G401 (cell line): ENCODE measurements around the gene LIPE. TPM values are rescaled to one million over a fixed set of nuclear protein-coding genes. Genes with fewer than 3 reads are reported as not detected.

Source experiments
- DNase-seq: peaks from one replicate; pipeline ENCODE4 v3.0.0-alpha.2; 2015; ENCODE audit warnings: low spot score
- in situ Hi-C: cut with HindIII; loops from 2 replicates; pipeline ENCODE4 v1.10.0; 2016; ENCODE audit warnings: low sequenced_read_pairs, mixed read lengths
- total RNA-seq: library from RNA; depleted of rRNA; stranded (reverse); fragments of >200 nt; shearing (Covaris generic); gene quantifications from 2 replicates; pipeline ENCODE4 v1.2.3, GENCODE V29; 2014; rRNA removed

The LIPE gene
- total RNA-seq, 1 experiment from 2014 or later: 29.0 TPM

DNA sequence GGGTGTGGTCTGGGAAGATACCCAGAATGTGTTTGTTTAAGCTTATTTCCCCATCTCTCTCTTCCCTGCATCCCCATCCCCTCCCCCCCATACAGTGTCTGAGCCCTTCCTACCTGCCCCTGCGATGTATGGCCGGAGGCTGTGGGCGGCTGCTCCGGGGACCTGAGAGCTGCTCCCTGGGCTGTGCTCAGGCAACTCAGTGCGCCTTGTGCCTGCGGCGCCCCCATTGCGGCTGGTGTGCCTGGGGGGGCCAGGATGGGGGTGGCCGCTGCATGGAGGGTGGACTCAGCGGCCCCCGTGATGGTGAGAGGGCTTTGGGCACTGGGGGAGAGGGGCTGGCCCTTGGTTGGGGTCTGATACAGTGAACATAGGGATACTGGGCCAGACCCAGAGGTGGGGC lies 58.8 kb downstream of the LIPE start:
- no peak for DNase-seq
- in situ Hi-C loops: no loop called here

DNA sequence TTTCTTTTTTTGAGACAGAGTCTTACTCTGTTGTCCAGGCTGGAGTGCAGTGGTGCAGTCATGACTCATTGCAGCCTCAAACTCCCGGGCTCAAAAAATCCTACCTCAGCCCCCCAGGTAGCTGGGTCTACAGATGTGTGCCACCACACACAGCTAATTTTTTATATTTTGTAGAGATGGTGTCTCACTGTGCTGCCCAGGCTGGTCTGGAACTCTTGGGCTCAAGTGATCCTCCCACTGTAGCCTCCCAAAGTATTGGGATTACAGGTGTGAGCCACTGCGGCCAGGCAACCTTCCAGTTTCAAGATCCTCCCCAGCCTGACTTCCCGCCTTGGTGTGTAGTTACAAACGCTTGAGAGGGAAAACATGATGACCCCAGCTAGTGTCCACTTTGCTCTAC lies 59.3 kb downstream of the LIPE start:
- in situ Hi-C loops: no loop called here

DNA sequence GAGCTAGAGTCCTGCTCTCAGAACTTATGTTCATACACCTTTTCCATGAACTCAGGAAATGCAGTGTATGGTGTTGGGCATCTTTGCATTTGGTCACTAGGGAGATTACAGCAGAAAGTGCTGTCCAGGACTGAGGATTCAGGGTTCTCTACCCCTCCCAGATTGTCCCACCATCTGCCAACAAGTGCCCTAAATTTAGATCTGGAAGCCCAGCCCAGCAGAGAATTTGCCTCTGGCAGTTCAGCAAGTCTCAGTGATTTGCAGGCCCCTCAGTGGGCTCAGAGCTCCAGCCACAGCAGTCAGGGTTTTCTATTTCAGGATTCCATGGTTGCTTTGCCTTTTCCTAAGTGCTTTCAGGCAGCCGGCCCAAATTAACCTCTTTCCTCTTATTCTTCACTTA lies 60.5 kb downstream of the LIPE start:
- peak; percentile 91 for DNase-seq
- in situ Hi-C loops: no loop called here

More for the DNA sequence above, 59.3 kb downstream of the LIPE start:
- no peak for DNase-seq

DNA sequence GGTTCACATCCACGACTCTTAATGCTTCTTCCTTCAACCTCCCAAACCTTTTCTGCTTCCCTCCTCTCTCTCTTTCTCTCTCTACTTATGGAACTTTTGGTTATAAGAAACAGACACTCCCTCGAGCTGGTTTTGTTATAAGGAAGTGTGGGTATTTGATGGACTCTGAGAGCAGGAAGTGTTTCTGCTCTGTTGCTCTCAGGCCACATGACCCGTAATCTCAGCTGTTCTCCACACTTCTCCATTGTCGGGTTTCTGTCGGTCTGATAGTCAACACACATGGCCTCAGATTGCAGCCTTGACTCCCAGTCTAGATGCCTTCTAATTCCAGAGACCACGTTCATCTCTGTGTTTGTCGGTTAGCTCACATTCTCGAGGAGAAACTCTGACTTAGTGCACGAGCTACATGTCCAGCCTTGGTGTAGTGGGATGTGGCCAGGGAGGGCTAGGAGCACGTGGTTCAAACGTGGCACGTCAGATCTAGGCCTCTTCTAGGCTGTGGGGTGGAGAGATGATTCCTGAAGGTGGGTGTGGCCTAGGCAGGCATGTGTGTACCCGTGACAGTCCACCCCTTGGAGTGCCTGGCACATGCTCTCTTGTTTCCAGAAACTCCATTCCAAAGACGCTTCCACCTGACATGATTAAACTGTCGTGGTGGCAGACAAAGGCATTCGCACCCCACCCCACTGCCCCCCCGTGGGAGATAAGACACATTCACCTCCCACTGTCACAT lies 63.4 kb downstream of the LIPE start:
- in situ Hi-C loops: no loop called here
- no peak for DNase-seq

DNA sequence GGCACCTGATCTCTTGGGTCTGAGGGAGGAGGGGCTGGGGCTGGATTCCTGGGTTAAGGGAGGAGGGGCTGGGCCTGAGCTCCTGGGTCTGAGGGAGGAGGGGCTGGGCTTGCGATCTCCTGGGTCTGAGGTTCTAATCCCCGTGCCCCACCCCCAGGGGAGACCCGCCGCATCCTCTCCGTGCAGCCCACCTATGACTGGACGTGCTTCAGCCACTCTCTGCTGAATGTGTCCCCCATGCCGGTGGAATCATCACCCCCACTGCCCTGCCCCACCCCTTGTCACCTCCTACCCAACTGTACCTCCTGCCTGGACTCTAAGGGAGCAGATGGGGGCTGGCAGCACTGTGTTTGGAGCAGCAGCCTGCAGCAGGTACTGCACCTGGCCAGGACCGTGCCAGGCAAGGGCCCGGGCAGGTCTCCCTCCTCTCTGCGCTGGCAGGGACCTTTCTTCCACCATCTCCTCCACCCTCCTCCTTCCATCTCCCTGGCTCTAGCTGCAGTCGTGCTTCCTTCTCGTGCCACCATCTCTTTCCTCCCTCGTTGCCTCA lies 64.2 kb downstream of the LIPE start:
- in situ Hi-C loops: no loop called here
- DNase-seq: no peak

DNA sequence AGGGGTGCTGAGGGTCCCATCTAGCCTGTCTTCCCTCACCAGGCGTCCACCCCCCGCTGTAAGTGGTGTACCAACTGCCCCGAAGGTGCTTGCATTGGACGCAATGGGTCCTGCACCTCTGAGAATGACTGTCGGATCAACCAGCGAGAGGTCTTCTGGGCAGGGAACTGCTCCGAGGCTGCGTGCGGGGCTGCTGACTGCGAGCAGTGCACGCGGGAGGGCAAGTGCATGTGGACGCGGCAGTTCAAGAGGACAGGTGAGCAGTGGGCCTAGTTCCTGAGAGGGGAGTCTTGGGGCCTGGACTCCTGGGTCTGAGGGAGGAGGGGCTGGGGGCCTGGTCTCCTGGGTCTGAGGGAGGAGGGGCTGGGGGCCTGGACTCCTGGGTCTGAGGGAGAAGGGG lies 64.8 kb downstream of the LIPE start:
- no peak for DNase-seq
- in situ Hi-C loops: no loop called here

DNA sequence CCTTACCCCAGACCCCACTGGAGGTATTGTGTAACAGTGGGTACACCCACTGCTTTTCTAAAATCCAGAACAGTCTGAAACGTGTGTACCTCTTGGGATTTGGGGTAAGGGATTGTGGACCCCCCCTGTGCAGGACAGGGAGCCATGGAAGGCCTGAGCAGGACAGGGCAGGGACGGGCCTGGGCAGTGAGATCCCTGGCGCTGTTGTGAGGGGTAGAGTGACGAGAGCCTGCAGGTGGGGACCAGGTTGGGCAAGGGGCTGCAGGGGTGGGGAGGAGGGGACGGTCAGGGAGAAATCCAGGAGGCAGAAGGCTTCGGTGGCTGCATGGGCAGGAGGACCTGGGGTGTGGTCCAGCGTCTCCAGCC lies 65.7 kb downstream of the LIPE start:
- in situ Hi-C loops: no loop called here
- DNase-seq: no peak

DNA sequence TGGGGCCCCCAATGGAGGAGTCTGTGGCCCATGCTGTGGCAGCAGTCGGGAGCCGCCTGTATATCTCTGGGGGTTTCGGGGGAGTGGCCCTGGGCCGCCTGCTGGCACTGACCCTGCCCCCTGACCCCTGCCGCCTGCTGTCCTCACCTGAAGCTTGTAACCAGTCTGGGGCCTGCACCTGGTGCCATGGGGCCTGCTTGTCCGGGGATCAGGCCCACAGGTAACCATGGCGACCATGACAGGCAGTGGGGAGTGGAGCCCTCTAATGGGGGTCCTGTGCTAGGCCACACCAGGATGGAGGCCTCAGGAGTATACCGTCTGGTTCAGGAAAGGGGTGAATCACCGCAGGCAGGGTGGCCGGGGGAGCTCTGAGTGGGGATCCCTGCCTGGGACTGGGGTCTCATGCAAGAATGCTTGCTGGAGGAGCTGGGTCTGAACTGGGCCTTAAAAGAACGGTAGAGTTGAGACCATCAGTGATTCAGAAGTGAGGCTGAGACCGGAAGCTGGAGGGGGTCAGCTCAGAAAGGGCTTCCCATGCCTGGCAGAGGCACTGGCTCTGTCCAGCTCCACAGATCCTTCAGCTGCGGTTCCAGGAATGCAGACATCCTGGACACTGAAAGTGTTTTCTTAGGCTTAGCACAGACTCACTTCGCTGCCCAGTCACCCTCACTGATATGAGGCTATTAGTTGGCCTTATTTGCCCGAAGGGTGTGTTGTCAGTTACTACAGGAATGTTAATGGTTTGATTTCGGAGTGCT lies 66.2 kb downstream of the LIPE start:
- no peak for DNase-seq

DNA sequence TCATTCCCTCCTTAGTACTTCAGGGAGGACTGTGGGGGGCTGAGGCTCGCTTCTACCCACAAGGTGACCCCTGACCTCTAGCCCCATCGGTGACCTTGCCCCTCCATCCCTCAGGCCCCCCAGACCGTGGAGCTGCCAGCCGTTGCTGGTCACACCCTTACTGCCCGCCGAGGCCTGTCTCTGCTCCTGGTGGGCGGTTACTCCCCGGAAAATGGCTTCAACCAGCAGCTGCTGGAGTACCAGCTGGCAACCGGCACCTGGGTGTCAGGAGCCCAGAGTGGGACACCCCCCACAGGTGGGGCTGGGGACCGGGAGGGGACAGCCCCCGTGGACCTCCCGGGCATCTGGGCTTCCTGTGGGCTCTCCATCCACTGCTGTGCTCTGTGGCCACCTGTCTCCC lies 69.9 kb downstream of the LIPE start:
- no peak for DNase-seq
- in situ Hi-C loops: no loop called here

More for the DNA sequence above, 66.2 kb downstream of the LIPE start:
- in situ Hi-C loops: no loop called here

DNA sequence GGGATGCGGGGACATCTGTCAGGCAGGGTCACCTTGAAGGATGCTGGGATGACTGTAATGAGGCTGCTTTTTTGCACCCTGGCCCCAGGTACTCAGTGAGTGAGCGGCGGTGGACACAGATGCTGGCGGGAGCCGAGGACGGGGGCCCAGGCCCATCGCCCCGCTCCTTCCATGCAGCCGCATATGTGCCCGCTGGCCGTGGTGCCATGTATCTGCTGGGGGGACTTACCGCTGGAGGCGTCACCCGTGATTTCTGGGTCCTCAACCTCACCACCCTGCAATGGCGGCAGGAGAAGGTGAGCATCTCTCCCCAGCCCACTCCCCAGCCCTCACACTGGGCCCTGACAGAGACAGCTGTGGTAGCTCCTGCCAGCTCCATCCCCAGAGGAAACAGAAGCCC lies 70.5 kb downstream of the LIPE start:
- in situ Hi-C loops: no loop called here
- DNase-seq: no peak

DNA sequence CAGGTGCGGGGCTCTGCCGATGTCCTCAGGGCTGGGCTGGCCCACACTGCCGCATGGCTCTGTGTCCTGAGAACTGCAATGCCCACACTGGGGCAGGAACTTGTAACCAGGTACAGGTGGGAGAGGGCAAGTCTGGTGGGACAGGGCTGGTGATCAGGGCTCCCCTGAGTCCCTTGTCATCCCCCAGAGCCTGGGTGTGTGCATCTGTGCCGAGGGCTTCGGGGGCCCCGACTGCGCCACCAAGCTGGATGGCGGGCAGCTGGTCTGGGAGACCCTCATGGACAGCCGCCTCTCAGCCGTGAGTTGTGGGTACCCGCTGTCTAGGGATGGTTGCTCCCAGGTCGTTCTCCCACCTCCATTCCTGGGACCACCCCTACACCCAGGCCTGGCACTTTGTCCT lies 71.3 kb downstream of the LIPE start:
- no peak for DNase-seq
- in situ Hi-C loops: no loop called here

DNA sequence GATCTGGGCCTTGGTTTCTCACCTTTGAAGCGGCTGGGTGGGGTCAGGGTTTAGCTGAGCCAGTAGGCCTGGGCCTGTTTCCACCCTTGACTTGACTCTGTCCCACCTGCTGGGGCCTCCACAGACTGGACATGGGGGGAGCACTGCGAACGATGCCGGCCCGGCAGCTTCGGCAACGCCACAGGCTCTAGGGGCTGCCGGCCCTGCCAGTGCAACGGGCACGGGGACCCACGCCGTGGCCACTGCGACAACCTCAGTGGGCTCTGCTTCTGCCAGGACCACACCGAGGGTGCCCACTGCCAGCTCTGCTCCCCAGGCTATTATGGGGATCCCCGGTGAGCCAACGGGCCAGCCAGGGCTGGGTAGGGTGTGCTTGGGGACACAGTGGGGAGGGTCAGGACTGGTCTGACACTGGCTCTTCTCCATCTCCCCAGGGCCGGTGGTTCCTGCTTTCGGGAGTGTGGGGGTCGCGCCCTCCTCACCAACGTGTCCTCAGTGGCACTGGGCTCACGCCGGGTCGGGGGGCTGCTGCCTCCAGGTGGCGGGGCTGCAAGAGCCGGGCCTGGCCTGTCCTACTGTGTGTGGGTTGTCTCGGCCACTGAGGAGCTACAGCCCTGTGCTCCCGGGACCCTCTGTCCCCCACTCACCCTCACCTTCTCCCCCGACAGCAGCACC lies 73.7 kb downstream of the LIPE start:
- in situ Hi-C loops: no loop called here
- no peak for DNase-seq

DNA sequence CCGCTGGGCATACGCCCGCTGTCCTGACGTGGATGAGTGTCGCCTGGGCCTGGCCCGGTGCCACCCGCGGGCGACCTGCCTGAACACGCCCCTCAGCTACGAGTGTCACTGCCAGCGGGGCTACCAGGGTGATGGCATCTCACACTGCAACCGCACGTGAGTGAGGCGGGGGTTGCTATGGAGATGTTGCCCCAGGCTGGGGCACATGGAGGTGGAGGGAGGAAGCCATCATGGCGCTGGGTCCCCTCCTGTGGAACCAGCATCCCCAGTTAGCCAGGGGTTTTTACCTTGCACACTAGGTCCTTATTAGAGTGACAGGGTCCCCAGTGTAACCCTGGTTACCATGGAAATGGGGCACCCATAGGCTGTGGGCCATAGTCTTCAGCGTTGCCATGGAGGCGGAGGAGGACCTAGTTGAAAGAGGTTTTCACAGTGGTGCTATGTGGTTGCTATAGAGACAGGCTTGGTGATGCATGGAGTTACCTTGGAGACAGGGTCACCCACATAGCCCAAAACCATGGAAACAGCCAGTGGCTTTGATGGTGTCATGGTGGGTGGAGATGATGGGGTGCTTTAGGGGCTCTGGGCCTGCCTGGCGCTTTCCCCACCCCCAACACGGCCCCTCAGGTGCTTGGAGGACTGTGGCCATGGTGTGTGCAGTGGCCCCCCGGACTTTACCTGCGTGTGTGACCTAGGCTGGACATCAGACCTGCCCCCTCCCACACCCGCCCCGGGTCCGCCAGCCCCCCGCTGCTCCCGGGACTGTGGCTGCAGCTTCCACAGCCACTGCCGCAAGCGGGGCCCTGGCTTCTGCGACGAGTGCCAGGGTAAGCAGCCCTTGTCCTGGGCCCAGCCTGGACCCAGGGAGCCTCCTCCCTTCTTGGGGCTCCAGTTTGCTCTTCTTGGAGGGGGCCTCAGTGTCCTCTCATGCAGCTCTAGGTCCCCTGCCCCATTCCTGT lies 74.6 kb downstream of the LIPE start:
- DNase-seq: peak; percentile 62
- in situ Hi-C loops: no loop called here

Other genes starting within 250 kb of the LIPE start
- 41.1 and 52.0 TPM in 2 replicates for gene DEDD2, start 209.7 kb downstream of the LIPE start, total RNA-seq
- gene ZNF526, start 207.1 kb downstream of the LIPE start, total RNA-seq: 7.9 and 13.6 TPM in 2 replicates
- gene GSK3A, start 184.8 kb downstream of the LIPE start, total RNA-seq: 30.0 and 37.1 TPM in 2 replicates
- 157 and 165 TPM in 2 replicates for gene ERF, start 172.3 kb downstream of the LIPE start, total RNA-seq
- 14.3 and 21.2 TPM in 2 replicates for gene CIC, start 158.1 kb downstream of the LIPE start, total RNA-seq
- gene PRR19, start 125.3 kb downstream of the LIPE start, total RNA-seq: 1.8 and 2.1 TPM in 2 replicates
- gene PAFAH1B3, start 124.8 kb downstream of the LIPE start, total RNA-seq: 151 and 170 TPM in 2 replicates
- not detected in 2 replicates for gene TMEM145, start 114.1 kb downstream of the LIPE start, total RNA-seq
- gene MEGF8, start 101.8 kb downstream of the LIPE start, total RNA-seq: 27.5 and 41.5 TPM in 2 replicates
- 3.9 TPM in 1 of 2 replicates, not detected in the other for gene CNFN, start 37.1 kb downstream of the LIPE start, total RNA-seq
- gene CXCL17, start 15.6 kb upstream of the LIPE start, total RNA-seq: not detected in 2 replicates
- gene CEACAM1, start 101.1 kb upstream of the LIPE start, total RNA-seq: 0.31 and 1.3 TPM in 2 replicates
- 0.61 and 2.7 TPM in 2 replicates for gene CEACAM8, start 167.5 kb upstream of the LIPE start, total RNA-seq